Measurements from ENCODE around the gene UTP4. TPM values are rescaled to one million over a fixed set of nuclear protein-coding genes. Genes with fewer than 3 reads are reported as not detected.

UTP4 gene
- total and polyA plus RNA-seq, 2 of the 8 experiments (the other 6 are each of a cell fraction or from before 2014, with no cell fraction given) = 101 to 118 TPM

- no peak for TF ChIP-seq EZH2 (IDR thresholded peaks at IDR 0.05; ENCODE audit: low read depth, low read length, severe bottlenecking)
- TF ChIP-seq HDAC6 (IDR thresholded peaks at IDR 0.05; ENCODE audit: low read depth, low read length) = no peak
Measured at GRCh38 chr16:69131167-69131838, 1.1 kb upstream of the UTP4 start (continued).

Data from H1 (cell line).